A549 (cell line): ENCODE measurements around the gene ALDH4A1. TPM values are rescaled to one million over a fixed set of nuclear protein-coding genes. Genes with fewer than 3 reads are reported as not detected.

Experiments used
- ATAC-seq, 2 experiments: fragments of 200-7000 bp in 1 of 2; fragments of >200 bp in 1 of 2; cut with Nextera tagmentation in 1 of 2; cut with Tn5 transposase in 1 of 2; 3 replicates each; pipeline versions ENCODE4 v1.8.0 to v1.9.1; 2018 to 2020; ENCODE audit warnings: mild to moderate bottlenecking in 1 of 2, moderate library complexity in 1 of 2
- CTCF ChIA-PET: fragments of 300-600 bp; sonication (Branson Sonifier 250); formaldehyde crosslinking; extraction: SDS; loops from one replicate; lab custom pipeline; 2021; ENCODE audit warnings: antibody characterized with exemption, inconsistent platforms; lab: Yijun Ruan, JAX
- POLR2A ChIA-PET: fragments of 350-600 bp; formaldehyde crosslinking; extraction: SDS; loops from one replicate; lab custom pipeline; 2021; ENCODE audit warnings: antibody characterized with exemption, inconsistent platforms; lab: Yijun Ruan, JAX
- DNase-seq, 2 experiments: peaks; one replicate each; pipeline versions ENCODE4 v3.0.0 to v3.0.0-alpha.2; 2011 to 2016; ENCODE audit warnings: low read depth in 1 of 2, low spot score in 1 of 2
- FAIRE-seq: peaks from 2 replicates; lab custom pipeline; 2011; peaks lifted over from hg19 to GRCh38; lab: Jason Lieb, UNC
- H3K27ac ChIP-seq, 2 experiments: fragments of >200 bp; sonication (Bioruptor Twin); formaldehyde crosslinking; 3 replicates each; pipeline ENCODE4 v1.5.1; 2016 to 2017
- H3K4me1 ChIP-seq: fragments of >200 bp; sonication (Bioruptor Twin); formaldehyde crosslinking; 3 replicates; pipeline ENCODE4 v1.6.1; 2016
- H3K4me2 ChIP-seq: fragments of >200 bp; sonication (Bioruptor Twin); formaldehyde crosslinking; 3 replicates; pipeline ENCODE4 v1.6.1; 2016
- H3K4me3 ChIP-seq: fragments of >200 bp; sonication (Bioruptor Twin); formaldehyde crosslinking; 3 replicates; pipeline ENCODE4 v1.5.1; 2016
- H3K9me3 ChIP-seq: fragments of >200 bp; sonication (Bioruptor Twin); formaldehyde crosslinking; 3 replicates; pipeline ENCODE4 v1.6.1; 2016
- CBX8 ChIP-seq: fragments of 200-600 bp; sonication (generic); IDR thresholded peaks from 2 replicates; pipeline ENCODE4 v1.6.1; 2016
- CHD2 ChIP-seq: fragments of 150-350 bp; IDR thresholded peaks from 2 replicates; pipeline ENCODE4 v1.6.1; 2014; ENCODE audit warnings: low read length; ENCODE audit not compliant: partially characterized antibody
- CHD4 ChIP-seq: fragments of 200-600 bp; sonication (generic); IDR thresholded peaks from 2 replicates; pipeline ENCODE4 v1.6.1; 2016; ENCODE audit warnings: antibody characterized with exemption, mild to moderate bottlenecking, borderline replicate concordance
- EP300 ChIP-seq, 2 experiments: fragments of >200 bp; sonication (Bioruptor Twin); formaldehyde crosslinking; IDR thresholded peaks; 2 replicates in 1 of 2; 3 replicates in 1 of 2; pipeline ENCODE4 v1.6.1; 2016 to 2017
- FOSL2 ChIP-seq, 2 experiments: fragments of 450-650 bp in 1 of 2; fragments of >200 bp in 1 of 2; sonication (Bioruptor Twin) in 1 of 2; formaldehyde crosslinking; IDR thresholded peaks; 2 replicates each; pipeline versions ENCODE4 v1.5.0 to v1.6.1; 2016 to 2020; ENCODE audit warnings: mild to moderate bottlenecking in 1 of 2, moderate library complexity in 1 of 2
- HDAC2 ChIP-seq: fragments of 200-600 bp; sonication (generic); IDR thresholded peaks from 2 replicates; pipeline ENCODE4 v1.6.1; 2016
- HEYL ChIP-seq: fragments of 250-450 bp; sonication (Bioruptor Pico); IDR thresholded peaks from 2 replicates; pipeline ENCODE4 v1.8.0; 2021; ENCODE audit warnings: mild to moderate bottlenecking, moderate library complexity
- HOXB5 ChIP-seq: fragments of 250-450 bp; sonication (Bioruptor Pico); IDR thresholded peaks from 2 replicates; pipeline ENCODE4 v1.5.0; 2020; ENCODE audit warnings: mild to moderate bottlenecking, moderate library complexity
- KDM1A ChIP-seq: fragments of 200-600 bp; sonication (generic); IDR thresholded peaks from 2 replicates; pipeline ENCODE4 v1.6.1; 2016; ENCODE audit warnings: low read depth, mild to moderate bottlenecking
- NR3C1 ChIP-seq: fragments of >200 bp; sonication (Bioruptor Twin); formaldehyde crosslinking; IDR thresholded peaks from 3 replicates; pipeline ENCODE4 v1.6.1; 2017
- PHF8 ChIP-seq: fragments of 200-600 bp; sonication (generic); IDR thresholded peaks from 2 replicates; pipeline ENCODE4 v1.6.1; 2016; ENCODE audit warnings: low read depth, mild to moderate bottlenecking, antibody characterized with exemption, moderate library complexity, borderline replicate concordance
- RAD21 ChIP-seq, 2 experiments: fragments of >200 bp in 1 of 2; sonication (Bioruptor Twin) in 1 of 2; formaldehyde crosslinking in 1 of 2; IDR thresholded peaks in 1 of 2; conservative IDR thresholded peaks in 1 of 2; 2 replicates in 1 of 2; 3 replicates in 1 of 2; pipeline ENCODE4 v1.6.1; 2012 to 2018; ENCODE audit warnings: inconsistent platforms in 1 of 2
- RFX5 ChIP-seq: fragments of 450-650 bp; IDR thresholded peaks from 2 replicates; pipeline ENCODE4 v1.7.1; 2014; ENCODE audit warnings: antibody characterized with exemption, mild to moderate bottlenecking, moderate library complexity
- SMC3 ChIP-seq: fragments of >200 bp; sonication (Bioruptor Twin); formaldehyde crosslinking; IDR thresholded peaks from 3 replicates; pipeline ENCODE4 v1.6.1; 2018; ENCODE audit warnings: inconsistent platforms
- TFCP2L1 ChIP-seq: fragments of 250-450 bp; sonication (Bioruptor Pico); IDR thresholded peaks from 2 replicates; pipeline ENCODE4 v1.5.0; 2021; ENCODE audit warnings: mild to moderate bottlenecking
- TP53 ChIP-seq: fragments of 250-450 bp; sonication (Bioruptor Pico); IDR thresholded peaks from 2 replicates; pipeline ENCODE4 v1.5.0; 2021; ENCODE audit warnings: mild to moderate bottlenecking, moderate library complexity
- ZFP36 ChIP-seq: fragments of 450-650 bp; IDR thresholded peaks from 2 replicates; pipeline ENCODE4 v1.6.1; 2014; ENCODE audit warnings: borderline replicate concordance; ENCODE audit not compliant: partially characterized antibody
- WGBS: methylation state at CpG from one replicate; pipeline ENCODE4 v1.1.6; 2017; ENCODE audit errors: missing lambda C conversion rate; 5-methylcytosine and 5-hydroxymethylcytosine counted together
- polyA plus RNA-seq, 4 experiments: library from polyadenylated mRNA; depleted of rRNA in 3 of 4; stranded (reverse); fragments of >200 nt; fragmentation: RNase III in 1 of 4; extraction: RNeasy Plus Mini Kit Qiagen cat#74134 plus additional on column Dnase treatment in 1 of 4; gene quantifications; 2 replicates in 3 of 4; 3 replicates in 1 of 4; pipeline ENCODE4 v1.2.3, GENCODE V29; 2011 to 2017
- TF ChIP-seq, protein P1 (sequence below): fragments of 150-350 bp; IDR thresholded peaks from 2 replicates; pipeline ENCODE4 v1.6.1; 2014; ENCODE audit warnings: low read depth, mild to moderate bottlenecking, low read length
- TF ChIP-seq, protein P2 (sequence below): fragments of >200 bp; sonication (Bioruptor Twin); formaldehyde crosslinking; IDR thresholded peaks from 3 replicates; pipeline ENCODE4 v1.5.1; 2016
- TF ChIP-seq, protein P3 (sequence below): fragments of 200-600 bp; sonication (generic); IDR thresholded peaks from 2 replicates; pipeline ENCODE4 v1.6.1; 2016; ENCODE audit warnings: antibody characterized with exemption, mild to moderate bottlenecking, moderate library complexity

Gene ALDH4A1
- polyA plus RNA-seq, 2 of the 4 experiments (the other 2 are of a cell fraction), result 9.4 to 15.4 TPM

DNA sequence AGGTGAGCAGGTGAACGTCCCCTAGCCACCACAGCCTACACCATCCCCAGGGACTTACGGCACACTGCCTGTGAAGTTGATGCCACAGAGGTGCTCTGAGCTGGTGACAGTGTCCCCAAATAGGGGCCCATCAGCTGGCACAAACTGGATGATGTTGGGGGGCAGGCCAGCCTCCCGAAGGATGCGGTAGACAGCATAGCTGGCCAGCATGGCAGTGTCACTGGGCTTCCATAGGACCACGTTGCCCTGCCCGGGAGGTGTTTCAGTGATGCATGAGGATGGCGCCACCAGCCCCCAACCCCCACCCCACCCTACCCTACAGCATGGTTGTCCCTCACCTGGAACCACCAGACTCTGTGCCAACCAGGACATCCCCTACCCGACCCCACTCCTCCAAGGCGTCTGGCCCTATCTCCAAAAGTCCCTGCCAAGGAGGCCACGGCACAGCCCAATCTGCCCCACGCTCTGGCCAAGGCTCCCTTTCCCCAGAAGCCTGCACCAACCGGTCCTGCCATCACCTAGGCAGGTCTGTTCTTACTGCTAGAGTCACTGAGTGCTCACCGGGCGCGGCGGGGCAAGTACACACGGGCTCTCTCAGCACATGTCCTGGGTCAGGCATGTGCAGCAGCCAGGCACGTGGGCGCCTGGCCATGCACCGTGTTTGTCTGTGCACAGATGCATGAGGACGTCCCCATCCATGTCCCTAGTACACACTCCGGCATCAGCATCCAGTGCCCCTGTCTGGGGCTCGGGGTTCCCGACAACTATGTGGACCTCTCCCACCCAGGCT lies 20.5 kb downstream of the ALDH4A1 start (continued):
- TF ChIP-seq, protein P1, sequence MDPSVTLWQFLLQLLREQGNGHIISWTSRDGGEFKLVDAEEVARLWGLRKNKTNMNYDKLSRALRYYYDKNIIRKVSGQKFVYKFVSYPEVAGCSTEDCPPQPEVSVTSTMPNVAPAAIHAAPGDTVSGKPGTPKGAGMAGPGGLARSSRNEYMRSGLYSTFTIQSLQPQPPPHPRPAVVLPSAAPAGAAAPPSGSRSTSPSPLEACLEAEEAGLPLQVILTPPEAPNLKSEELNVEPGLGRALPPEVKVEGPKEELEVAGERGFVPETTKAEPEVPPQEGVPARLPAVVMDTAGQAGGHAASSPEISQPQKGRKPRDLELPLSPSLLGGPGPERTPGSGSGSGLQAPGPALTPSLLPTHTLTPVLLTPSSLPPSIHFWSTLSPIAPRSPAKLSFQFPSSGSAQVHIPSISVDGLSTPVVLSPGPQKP, result no peak
- TF ChIP-seq CHD2 (no peak), RFX5 (no peak), SMC3 (no peak), NR3C1 (no peak), TFCP2L1 (CRISPR knock-in tag) (no peak), RAD21 (conservative IDR thresholded peaks at IDR 0.05 in 1 of 2, IDR thresholded peaks at IDR 0.05 in 1 of 2) (no peak), FOSL2 (IDR thresholded peaks at IDR 0.05) (no peak), FOSL2 (CRISPR knock-in tag; IDR thresholded peaks at IDR 0.05) (no peak)
- TF ChIP-seq, all 56 proteins: peak for 0

DNA sequence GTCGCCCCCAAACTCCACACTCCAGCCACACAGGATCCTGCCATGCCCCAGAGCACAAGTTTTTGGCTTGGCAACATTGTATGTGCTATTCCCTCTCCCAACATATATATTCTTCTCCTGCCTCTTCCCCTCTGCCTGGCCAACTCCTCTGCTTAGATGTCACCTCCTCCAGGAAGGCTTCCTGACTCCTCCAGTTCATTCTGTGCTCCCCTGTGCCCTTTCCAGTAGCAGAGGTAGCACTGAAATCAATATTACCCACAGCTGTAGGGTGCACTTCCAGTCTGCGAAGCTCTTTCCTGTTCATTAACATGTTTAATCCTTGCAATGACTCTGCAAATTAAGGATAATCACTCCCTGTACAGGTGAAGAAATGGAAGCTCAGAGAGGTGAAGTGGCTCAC lies 21.2 kb downstream of the ALDH4A1 start:
- ATAC-seq, result no peak

DNA sequence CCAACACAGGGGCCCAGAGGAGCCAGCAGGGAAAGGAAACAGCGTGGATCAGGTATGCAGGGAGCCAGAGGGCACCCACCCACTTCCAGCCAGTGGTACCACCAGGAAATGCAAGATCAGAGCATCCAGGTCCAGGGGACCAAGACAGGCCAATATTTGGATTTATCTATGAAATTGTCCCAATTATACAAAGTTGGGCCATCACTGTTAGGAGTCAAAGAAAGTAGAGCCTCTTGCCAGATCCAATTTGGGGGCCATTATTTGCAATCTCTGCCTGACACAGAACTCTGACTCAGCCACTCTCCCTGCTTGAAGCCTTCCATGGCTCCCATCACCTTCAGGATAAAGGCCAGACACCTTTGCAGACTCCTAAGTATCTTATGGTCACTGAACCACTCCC lies 21.8 kb downstream of the ALDH4A1 start:
- H3K4me3 ChIP-seq, result no peak overlapping the region
- H3K4me2 ChIP-seq, result no peak overlapping the region
- CTCF ChIA-PET, result interaction anchor here (2.2 to 9.8 kb wide), 3 partner anchors 216 to 283 kb away, joined by 12 to 83 read pairs (median 73); no protein-coding TSS in a partner anchor
- ATAC-seq, result no peak
- TF ChIP-seq HEYL (no peak), PHF8 (no peak), TP53 (CRISPR knock-in tag) (no peak), NR3C1 (no peak), HOXB5 (CRISPR knock-in tag) (no peak), CHD2 (no peak), CHD4 (no peak), CBX8 (no peak), HDAC2 (no peak), EP300 (IDR thresholded peaks at IDR 0.05) (no peak), KDM1A (no peak)
- TF ChIP-seq, protein P2, sequence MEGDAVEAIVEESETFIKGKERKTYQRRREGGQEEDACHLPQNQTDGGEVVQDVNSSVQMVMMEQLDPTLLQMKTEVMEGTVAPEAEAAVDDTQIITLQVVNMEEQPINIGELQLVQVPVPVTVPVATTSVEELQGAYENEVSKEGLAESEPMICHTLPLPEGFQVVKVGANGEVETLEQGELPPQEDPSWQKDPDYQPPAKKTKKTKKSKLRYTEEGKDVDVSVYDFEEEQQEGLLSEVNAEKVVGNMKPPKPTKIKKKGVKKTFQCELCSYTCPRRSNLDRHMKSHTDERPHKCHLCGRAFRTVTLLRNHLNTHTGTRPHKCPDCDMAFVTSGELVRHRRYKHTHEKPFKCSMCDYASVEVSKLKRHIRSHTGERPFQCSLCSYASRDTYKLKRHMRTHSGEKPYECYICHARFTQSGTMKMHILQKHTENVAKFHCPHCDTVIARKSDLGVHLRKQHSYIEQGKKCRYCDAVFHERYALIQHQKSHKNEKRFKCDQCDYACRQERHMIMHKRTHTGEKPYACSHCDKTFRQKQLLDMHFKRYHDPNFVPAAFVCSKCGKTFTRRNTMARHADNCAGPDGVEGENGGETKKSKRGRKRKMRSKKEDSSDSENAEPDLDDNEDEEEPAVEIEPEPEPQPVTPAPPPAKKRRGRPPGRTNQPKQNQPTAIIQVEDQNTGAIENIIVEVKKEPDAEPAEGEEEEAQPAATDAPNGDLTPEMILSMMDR, result no peak
- TF ChIP-seq, protein P3, sequence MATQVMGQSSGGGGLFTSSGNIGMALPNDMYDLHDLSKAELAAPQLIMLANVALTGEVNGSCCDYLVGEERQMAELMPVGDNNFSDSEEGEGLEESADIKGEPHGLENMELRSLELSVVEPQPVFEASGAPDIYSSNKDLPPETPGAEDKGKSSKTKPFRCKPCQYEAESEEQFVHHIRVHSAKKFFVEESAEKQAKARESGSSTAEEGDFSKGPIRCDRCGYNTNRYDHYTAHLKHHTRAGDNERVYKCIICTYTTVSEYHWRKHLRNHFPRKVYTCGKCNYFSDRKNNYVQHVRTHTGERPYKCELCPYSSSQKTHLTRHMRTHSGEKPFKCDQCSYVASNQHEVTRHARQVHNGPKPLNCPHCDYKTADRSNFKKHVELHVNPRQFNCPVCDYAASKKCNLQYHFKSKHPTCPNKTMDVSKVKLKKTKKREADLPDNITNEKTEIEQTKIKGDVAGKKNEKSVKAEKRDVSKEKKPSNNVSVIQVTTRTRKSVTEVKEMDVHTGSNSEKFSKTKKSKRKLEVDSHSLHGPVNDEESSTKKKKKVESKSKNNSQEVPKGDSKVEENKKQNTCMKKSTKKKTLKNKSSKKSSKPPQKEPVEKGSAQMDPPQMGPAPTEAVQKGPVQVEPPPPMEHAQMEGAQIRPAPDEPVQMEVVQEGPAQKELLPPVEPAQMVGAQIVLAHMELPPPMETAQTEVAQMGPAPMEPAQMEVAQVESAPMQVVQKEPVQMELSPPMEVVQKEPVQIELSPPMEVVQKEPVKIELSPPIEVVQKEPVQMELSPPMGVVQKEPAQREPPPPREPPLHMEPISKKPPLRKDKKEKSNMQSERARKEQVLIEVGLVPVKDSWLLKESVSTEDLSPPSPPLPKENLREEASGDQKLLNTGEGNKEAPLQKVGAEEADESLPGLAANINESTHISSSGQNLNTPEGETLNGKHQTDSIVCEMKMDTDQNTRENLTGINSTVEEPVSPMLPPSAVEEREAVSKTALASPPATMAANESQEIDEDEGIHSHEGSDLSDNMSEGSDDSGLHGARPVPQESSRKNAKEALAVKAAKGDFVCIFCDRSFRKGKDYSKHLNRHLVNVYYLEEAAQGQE, result no peak
- TF ChIP-seq, all 56 proteins: peak for 0
- FAIRE-seq (no peak), DNase-seq (no peak)
- no peaks in the 10 kb centered on the region for H3K4me1 ChIP-seq
- no CpG with 5 or more reads among the region's 1 CpG for WGBS
- H3K27ac ChIP-seq, result no peak overlapping the region
- no peaks in the 10 kb centered on the region for H3K9me3 ChIP-seq
- POLR2A ChIA-PET, result no interaction called here

More for the DNA sequence above, 21.2 kb downstream of the ALDH4A1 start:
- CTCF ChIA-PET, result interaction anchor here (2.2 to 9.8 kb wide), 2 partner anchors 216 to 284 kb away, joined by 12 to 83 read pairs; no protein-coding TSS in a partner anchor
- Histone ChIP-seq H3K4me1 (peaks cover 4% of the 10 kb centered on the region; the same call in 2 of the 3 replicates), H3K9me3 (no peaks in the 10 kb centered on the region), H3K4me3 (no peak overlapping the region), H3K4me2 (no peak overlapping the region), H3K27ac (no peak overlapping the region)
- FAIRE-seq, result no peak
- no peak for TF ChIP-seq HDAC2
- TF ChIP-seq ZFP36, result peak; percentile 34
- no peak for DNase-seq
- POLR2A ChIA-PET, result no interaction called here
- 95% methylated on average over 2 of the region's 2 CpGs for WGBS
